Subcutaneous adipose tissue (tissue), 4 donors: ENCODE data around the gene ZBTB7C. TPM values are rescaled to one million over a fixed set of nuclear protein-coding genes. Genes with fewer than 3 reads are reported as not detected.

ENCODE experiments used
- total RNA-seq, 4 donors: library from RNA; depleted of rRNA; stranded (reverse); fragments of >200 nt; gene quantifications; one replicate each; pipeline ENCODE4 v1.1.0, GENCODE V29; 2016
- TF ChIP-seq, protein P1 (sequence below): fragments of 450-650 bp; IDR thresholded peaks from one replicate; pipeline ENCODE4 v1.5.1; 2016; ENCODE audit warnings: low read depth, mild to moderate bottlenecking, control low read depth, antibody characterized with exemption, moderate library complexity

The ZBTB7C gene
- total RNA-seq, 4 donors from 2014 or later = 1.0 to 5.5 (median 4.4) TPM

DNA sequence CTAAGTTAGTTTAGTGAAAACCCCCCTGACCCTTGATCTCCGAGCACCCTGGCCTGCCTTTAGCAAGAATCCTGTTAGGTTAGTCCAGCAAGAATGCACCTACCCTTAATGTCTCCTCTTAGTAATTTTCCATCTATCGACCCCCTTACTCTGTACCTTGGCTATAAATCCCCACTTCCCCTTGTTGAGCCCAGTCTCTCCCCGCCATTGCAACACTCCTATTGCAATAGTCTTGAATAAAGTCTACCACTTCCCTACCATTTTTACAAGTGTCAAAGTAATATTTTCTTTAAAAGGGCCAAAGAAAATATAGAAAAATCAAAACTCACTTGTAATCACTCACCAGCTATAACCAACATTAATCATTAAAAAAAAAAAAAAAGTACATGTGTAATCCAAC is 4.2 kb upstream of the ZBTB7C start:
- TF ChIP-seq, protein P1, sequence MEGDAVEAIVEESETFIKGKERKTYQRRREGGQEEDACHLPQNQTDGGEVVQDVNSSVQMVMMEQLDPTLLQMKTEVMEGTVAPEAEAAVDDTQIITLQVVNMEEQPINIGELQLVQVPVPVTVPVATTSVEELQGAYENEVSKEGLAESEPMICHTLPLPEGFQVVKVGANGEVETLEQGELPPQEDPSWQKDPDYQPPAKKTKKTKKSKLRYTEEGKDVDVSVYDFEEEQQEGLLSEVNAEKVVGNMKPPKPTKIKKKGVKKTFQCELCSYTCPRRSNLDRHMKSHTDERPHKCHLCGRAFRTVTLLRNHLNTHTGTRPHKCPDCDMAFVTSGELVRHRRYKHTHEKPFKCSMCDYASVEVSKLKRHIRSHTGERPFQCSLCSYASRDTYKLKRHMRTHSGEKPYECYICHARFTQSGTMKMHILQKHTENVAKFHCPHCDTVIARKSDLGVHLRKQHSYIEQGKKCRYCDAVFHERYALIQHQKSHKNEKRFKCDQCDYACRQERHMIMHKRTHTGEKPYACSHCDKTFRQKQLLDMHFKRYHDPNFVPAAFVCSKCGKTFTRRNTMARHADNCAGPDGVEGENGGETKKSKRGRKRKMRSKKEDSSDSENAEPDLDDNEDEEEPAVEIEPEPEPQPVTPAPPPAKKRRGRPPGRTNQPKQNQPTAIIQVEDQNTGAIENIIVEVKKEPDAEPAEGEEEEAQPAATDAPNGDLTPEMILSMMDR = no peak

DNA sequence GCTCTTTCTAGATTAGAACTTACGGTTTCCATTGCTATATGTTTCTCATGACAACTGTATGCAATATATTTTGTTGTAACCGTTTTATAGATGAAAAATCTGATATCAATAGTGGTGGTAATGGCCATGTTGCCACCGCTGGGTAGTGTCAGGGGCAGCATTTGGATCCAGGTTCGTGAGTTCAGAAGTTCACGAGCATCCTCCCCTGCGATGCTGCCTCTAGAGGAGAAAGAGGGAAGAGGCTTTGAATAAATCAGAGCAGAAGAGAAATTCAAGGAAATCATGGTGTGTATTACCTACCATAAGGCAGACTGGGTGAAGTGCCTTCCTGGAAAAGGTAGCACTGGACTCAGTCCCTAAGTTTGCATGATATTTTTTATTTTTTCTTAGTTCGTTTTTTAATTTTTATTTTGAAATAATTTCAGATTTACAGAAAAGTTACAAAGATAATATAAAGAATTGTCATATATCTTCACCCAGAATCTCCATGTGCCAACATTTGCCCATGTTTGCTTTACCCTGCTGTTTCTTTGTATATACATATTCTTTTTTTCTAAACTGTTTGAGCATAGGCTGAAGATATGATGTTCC is 3.3 kb upstream of the ZBTB7C start:
- TF ChIP-seq, protein P1 = no peak

DNA sequence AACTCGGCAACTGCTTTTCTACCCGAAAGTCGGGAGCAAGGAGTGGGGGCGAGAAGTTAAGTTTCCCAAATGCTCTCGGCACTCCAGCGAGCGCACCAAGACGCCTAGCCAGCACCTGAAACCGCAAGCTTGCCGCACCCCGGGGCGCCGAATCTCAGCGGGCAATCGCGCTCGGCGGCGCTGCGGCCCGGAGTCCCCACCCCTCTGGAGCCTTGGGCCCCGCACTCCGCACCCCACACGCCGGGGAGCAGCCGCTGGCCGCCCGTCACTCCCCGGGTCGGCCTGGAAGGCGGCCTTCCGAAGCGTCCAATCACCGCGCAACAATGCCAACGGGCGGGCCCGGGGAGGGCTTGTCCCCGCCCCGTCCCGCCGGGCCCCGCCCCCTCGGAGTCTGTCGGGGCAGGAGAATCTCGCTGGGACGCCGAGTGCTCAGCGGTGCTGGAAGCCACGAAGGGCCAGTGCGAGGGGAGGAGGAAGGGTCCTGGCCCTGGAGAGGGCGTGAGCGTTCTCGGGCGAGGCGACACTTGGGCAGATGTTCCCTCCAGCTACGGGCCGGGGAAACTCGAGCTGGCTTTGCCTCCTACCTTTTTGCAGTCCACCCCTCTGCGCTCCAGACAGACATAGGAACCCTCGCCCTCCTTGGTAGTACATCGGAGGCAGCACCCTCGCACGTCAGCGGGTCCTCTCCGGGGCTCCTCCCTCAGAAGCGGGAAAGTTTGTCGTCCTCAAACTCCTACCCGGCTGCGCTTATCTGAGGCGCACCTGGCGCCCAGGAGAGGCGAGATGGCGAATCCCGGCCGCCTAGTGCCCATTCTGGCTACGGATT is 1.1 kb upstream of the ZBTB7C start:
- TF ChIP-seq, protein P1 = no peak

DNA sequence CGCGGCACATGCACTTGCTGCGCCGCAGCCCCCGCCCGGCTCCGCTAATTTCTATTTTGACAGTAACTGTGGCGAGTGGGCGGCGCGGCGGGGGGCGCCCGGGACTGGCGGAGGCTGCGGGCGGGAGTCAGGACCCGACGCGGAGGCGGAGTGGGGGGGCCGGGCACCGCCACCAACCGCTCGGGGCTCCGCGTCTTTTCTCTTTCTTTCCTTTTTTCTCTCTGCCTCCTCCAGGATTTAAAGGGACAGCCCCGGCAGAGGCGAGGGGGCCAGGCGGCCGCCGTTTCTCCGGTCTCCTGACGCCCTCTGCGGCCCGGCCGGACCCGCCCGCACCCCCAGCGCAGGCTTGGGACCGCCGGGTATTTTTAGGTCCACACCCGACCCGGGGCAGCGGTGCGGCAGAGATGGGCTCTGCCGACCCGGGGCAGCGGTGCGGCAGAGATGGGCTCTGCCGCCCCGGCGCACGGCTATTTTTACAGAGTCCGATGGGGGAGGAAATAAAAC is 460 bp upstream of the ZBTB7C start:
- TF ChIP-seq, protein P1 = no peak

GRCh38 chr18:48408111-48408726 is 964 bp downstream of the ZBTB7C start:
- TF ChIP-seq, protein P1 = no peak

DNA sequence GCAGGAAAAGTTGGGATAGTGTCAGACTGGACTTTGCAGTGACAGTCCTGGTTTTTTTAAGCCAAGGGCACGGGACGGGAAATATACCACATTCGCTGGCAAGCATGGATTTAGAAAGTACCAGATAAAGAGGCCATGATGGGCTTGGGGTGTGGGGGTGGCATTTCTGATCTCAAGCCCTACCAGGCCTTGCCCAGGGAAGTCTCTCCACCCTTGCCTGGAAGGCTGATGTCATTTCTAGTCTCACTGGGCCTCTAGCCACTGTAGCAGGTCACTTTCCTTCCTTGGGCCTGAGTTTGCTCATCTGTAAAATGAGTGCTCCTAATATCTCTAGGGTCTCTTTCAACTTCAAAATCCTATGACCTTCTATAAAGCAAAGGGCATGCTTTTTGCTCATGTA is 1.8 kb downstream of the ZBTB7C start:
- TF ChIP-seq, protein P1 = no peak

- TF ChIP-seq, protein P1 = no peak
Observed at GRCh38 chr18:48405978-48406377, 3.2 kb downstream of the ZBTB7C start.
